HepG2 (cell line): ENCODE measurements around the gene TRPT1. TPM values are rescaled to one million over a fixed set of nuclear protein-coding genes. Genes with fewer than 3 reads are reported as not detected.

Experiments used
- ATF3 ChIP-seq: sonication (generic); formaldehyde crosslinking; IDR thresholded peaks from 2 replicates; pipeline ENCODE4 v1.4.0; 2020; ENCODE audit warnings: missing genetic modification reagents
- EP300 ChIP-seq, 3 experiments: sonication (generic) in 1 of 3; formaldehyde crosslinking in 1 of 3; IDR thresholded peaks; 2 replicates each; pipeline versions ENCODE4 v1.5.1 to v1.6.1; 2011 to 2020; ENCODE audit warnings: low read depth in 2 of 3, low read length in 2 of 3, borderline replicate concordance in 1 of 3, improper control_type of control experiment in 1 of 3, mild to moderate bottlenecking in 1 of 3, missing genetic modification reagents in 1 of 3, moderate library complexity in 1 of 3
- FOXO4 ChIP-seq: sonication (generic); formaldehyde crosslinking; conservative IDR thresholded peaks from 2 replicates; pipeline ENCODE4 v1.8.1; 2023; ENCODE audit warnings: missing genetic modification reagents
- KIAA2018 ChIP-seq: sonication (generic); formaldehyde crosslinking; IDR thresholded peaks from 2 replicates; pipeline ENCODE4 v1.5.0; 2020; ENCODE audit warnings: mild to moderate bottlenecking, missing genetic modification reagents, borderline replicate concordance
- RNF219 ChIP-seq: sonication (generic); formaldehyde crosslinking; IDR thresholded peaks from 2 replicates; pipeline ENCODE4 v1.5.0; 2020; ENCODE audit warnings: mild to moderate bottlenecking, missing genetic modification reagents
- SP1 ChIP-seq, 2 experiments: fragments of 450-650 bp in 1 of 2; sonication (generic) in 1 of 2; formaldehyde crosslinking in 1 of 2; IDR thresholded peaks; 2 replicates each; pipeline versions ENCODE4 v1.4.0 to v1.6.1; 2016 to 2020; ENCODE audit warnings: missing genetic modification reagents in 1 of 2
- SP4 ChIP-seq: sonication (generic); formaldehyde crosslinking; IDR thresholded peaks from 2 replicates; pipeline ENCODE4 v1.8.1; 2023; ENCODE audit warnings: mild to moderate bottlenecking, missing genetic modification reagents
- YEATS4 ChIP-seq: sonication (generic); formaldehyde crosslinking; IDR thresholded peaks from 2 replicates; pipeline ENCODE4 v1.4.0; 2020; ENCODE audit warnings: missing genetic modification reagents, borderline replicate concordance
- ZBTB20 ChIP-seq: sonication (generic); formaldehyde crosslinking; IDR thresholded peaks from 2 replicates; pipeline ENCODE4 v1.8.1; 2023; ENCODE audit warnings: missing genetic modification reagents, low read depth, mild to moderate bottlenecking, borderline replicate concordance
- ZNF225 ChIP-seq: sonication (generic); formaldehyde crosslinking; IDR thresholded peaks from 2 replicates; pipeline ENCODE4 v1.4.0; 2020; ENCODE audit warnings: mild to moderate bottlenecking, missing genetic modification reagents
- ZNF232 ChIP-seq: sonication (generic); formaldehyde crosslinking; IDR thresholded peaks from 2 replicates; pipeline ENCODE4 v1.4.0; 2020; ENCODE audit warnings: missing genetic modification reagents, borderline replicate concordance
- ZNF569 ChIP-seq: sonication (generic); formaldehyde crosslinking; IDR thresholded peaks from 2 replicates; pipeline ENCODE4 v1.5.0; 2020; ENCODE audit warnings: mild to moderate bottlenecking, missing genetic modification reagents, moderate library complexity, borderline replicate concordance
- ZNF580 ChIP-seq: IDR thresholded peaks from 2 replicates; pipeline ENCODE4 v1.6.1; 2016; ENCODE audit warnings: low read depth, borderline replicate concordance
- polyA plus RNA-seq, 8 experiments: library from polyadenylated mRNA; depleted of rRNA in 3 of 8; stranded (reverse) in 7 of 8; unstranded in 1 of 8; fragments of >200 nt; fragmentation: Illumina TruSeq in 4 of 8; extraction: Trizol in 4 of 8; gene quantifications; 2 replicates each; pipeline versions ENCODE4 v1.2.1 to v1.2.3, GENCODE V29; 2011 to 2016; ENCODE audit warnings: low read depth in 4 of 8, missing spikeins in 1 of 8, mixed read lengths in 1 of 8; ENCODE audit not compliant: insufficient read depth in 1 of 8
- total RNA-seq, 5 experiments: library from RNA; depleted of rRNA; stranded (reverse); fragments of >200 nt; fragmentation: Illumina TruSeq; extraction: Trizol; gene quantifications; 2 replicates each; pipeline ENCODE4 v1.2.3, GENCODE V29; 2016; ENCODE audit warnings: low read depth in 1 of 5

Gene TRPT1
- total and polyA plus RNA-seq, 2 of the 13 experiments (the other 11 are each of a cell fraction or from before 2014, with no cell fraction given) = 24.8 to 40.7 TPM

- no peak; the same call in 1 of the 2 replicates for TF ChIP-seq RNF219 (CRISPR knock-in tag)
- no peak for TF ChIP-seq ZNF569 (CRISPR knock-in tag)
- TF ChIP-seq KIAA2018 (CRISPR knock-in tag) = no peak
- no peak; the same call in 1 of the 2 replicates for TF ChIP-seq ZNF580
- 0 out of 2 replicates have a peak, but pooled peaks have one; percentile 17 for TF ChIP-seq SP1 (IDR thresholded peaks at IDR 0.05)
- TF ChIP-seq SP1 (CRISPR knock-in tag; IDR thresholded peaks at IDR 0.05) = peak; percentile 73; the same call in 1 of the 2 replicates
- TF ChIP-seq ZNF225 (CRISPR knock-in tag) = no peak
- no peak for TF ChIP-seq ATF3 (CRISPR knock-in tag)
- peak in 1 of 2 experiments; percentile 62; a peak in 2 of 4 replicates for TF ChIP-seq EP300 (IDR thresholded peaks at IDR 0.05; ENCODE audit: low read depth in 2 of 2, low read length in 2 of 2)
- 0 out of 2 replicates have a peak, but pooled peaks have one; percentile 42 for TF ChIP-seq EP300 (CRISPR knock-in tag; IDR thresholded peaks at IDR 0.05; ENCODE audit: borderline replicate concordance)
- no peak for TF ChIP-seq FOXO4 (CRISPR knock-in tag)
- TF ChIP-seq SP4 (CRISPR knock-in tag) = peak; percentile 70; the same call in 1 of the 2 replicates
- 0 out of 2 replicates have a peak, but pooled peaks have one; percentile 73 for TF ChIP-seq ZNF232 (CRISPR knock-in tag)
- no peak for TF ChIP-seq YEATS4 (CRISPR knock-in tag)
- 0 out of 2 replicates have a peak, but pooled peaks have one; percentile 49 for TF ChIP-seq ZBTB20 (CRISPR knock-in tag)
Measured at GRCh38 chr11:64185693-64186491, 40.1 kb downstream of the TRPT1 start, which contains the start of gene STIP1 (continued).
